Neural progenitor cell (in vitro differentiated cells): ENCODE data around the gene PRG2. TPM values are rescaled to one million over a fixed set of nuclear protein-coding genes. Genes with fewer than 3 reads are reported as not detected.

Experiments
- DNase-seq: peaks from one replicate; pipeline ENCODE4 v3.0.0-alpha.2; 2016; ENCODE audit warnings: low spot score
- H2AFZ ChIP-seq: fragments of 200-600 bp; sonication (generic); replicated peaks from 2 replicates; pipeline ENCODE4 v1.6.1; 2016; ENCODE audit warnings: antibody characterized with exemption
- H3F3A ChIP-seq: fragments of 200-600 bp; sonication (generic); 2 replicates; pipeline ENCODE4 v1.6.1; 2016; ENCODE audit warnings: antibody characterized with exemption, low read depth
- H3K27ac ChIP-seq: fragments of 200-600 bp; sonication (generic); 2 replicates; pipeline ENCODE4 v1.5.1; 2016; ENCODE audit warnings: mild to moderate bottlenecking
- H3K27me3 ChIP-seq: fragments of 200-600 bp; sonication (generic); 2 replicates; pipeline ENCODE4 v1.6.1; 2016; ENCODE audit warnings: mild to moderate bottlenecking, moderate library complexity
- H3K36me3 ChIP-seq: fragments of 200-600 bp; sonication (generic); 2 replicates; pipeline ENCODE4 v1.5.1; 2016
- H3K4me1 ChIP-seq: fragments of 200-600 bp; sonication (generic); 2 replicates; pipeline ENCODE4 v1.6.1; 2016; ENCODE audit warnings: mixed run types
- H3K4me2 ChIP-seq: fragments of 200-600 bp; sonication (generic); 2 replicates; pipeline ENCODE4 v1.6.1; 2016
- H3K4me3 ChIP-seq: fragments of 200-600 bp; sonication (generic); 2 replicates; pipeline ENCODE4 v1.5.1; 2016
- H3K79me2 ChIP-seq: fragments of 200-600 bp; sonication (generic); 2 replicates; pipeline ENCODE4 v1.6.1; 2016; ENCODE audit warnings: low read depth
- H3K9ac ChIP-seq: fragments of 200-600 bp; sonication (generic); 2 replicates; pipeline ENCODE4 v1.6.1; 2016
- H3K9me3 ChIP-seq: fragments of 200-600 bp; sonication (generic); 2 replicates; pipeline ENCODE4 v1.5.1; 2016; ENCODE audit warnings: low read depth
- H4K20me1 ChIP-seq: fragments of 200-600 bp; sonication (generic); 2 replicates; pipeline ENCODE4 v1.6.1; 2016; ENCODE audit warnings: low read depth
- H3K27ac Mint-ChIP-seq: 3 replicates; pipeline ENCODE4 v1.8.0; 2021; ENCODE audit warnings: mixed read lengths
- H3K27me3 Mint-ChIP-seq: 2 replicates; pipeline ENCODE4 v1.8.0; 2022; ENCODE audit warnings: low read depth, mild to moderate bottlenecking, inconsistent platforms, moderate library complexity, mixed read lengths; ENCODE audit not compliant: insufficient read depth
- H3K36me3 Mint-ChIP-seq: 3 replicates; pipeline ENCODE4 v1.8.0; 2021; ENCODE audit warnings: mixed read lengths
- H3K4me1 Mint-ChIP-seq: 3 replicates; pipeline ENCODE4 v1.8.0; 2021; ENCODE audit warnings: mixed read lengths
- H3K4me3 Mint-ChIP-seq: 3 replicates; pipeline ENCODE4 v1.8.0; 2021; ENCODE audit warnings: mild to moderate bottlenecking, moderate library complexity, mixed read lengths
- H3K9me3 Mint-ChIP-seq: 3 replicates; pipeline ENCODE4 v1.8.0; 2020; ENCODE audit warnings: mixed read lengths
- EZH2 ChIP-seq: fragments of 200-600 bp; sonication (generic); IDR thresholded peaks from 2 replicates; pipeline ENCODE4 v1.6.1; 2017; ENCODE audit warnings: antibody characterized with exemption, mild to moderate bottlenecking, moderate library complexity
- EZH2phosphoT487 ChIP-seq: fragments of 200-600 bp; sonication (generic); IDR thresholded peaks from 2 replicates; pipeline ENCODE4 v1.6.1; 2017; ENCODE audit warnings: antibody characterized with exemption
- total RNA-seq: library from RNA; depleted of rRNA; stranded (reverse); fragments of >200 nt; gene quantifications from 2 replicates; pipeline ENCODE4 v1.2.3, GENCODE V29; 2015; ENCODE audit warnings: low replicate concordance
- TF ChIP-seq, protein P1 (sequence below): fragments of 200-600 bp; sonication (generic); IDR thresholded peaks from 2 replicates; pipeline ENCODE4 v1.5.1; 2017; ENCODE audit warnings: antibody characterized with exemption, mild to moderate bottlenecking

Gene PRG2
- total RNA-seq, 1 donor from 2014 or later: not detected

DNA sequence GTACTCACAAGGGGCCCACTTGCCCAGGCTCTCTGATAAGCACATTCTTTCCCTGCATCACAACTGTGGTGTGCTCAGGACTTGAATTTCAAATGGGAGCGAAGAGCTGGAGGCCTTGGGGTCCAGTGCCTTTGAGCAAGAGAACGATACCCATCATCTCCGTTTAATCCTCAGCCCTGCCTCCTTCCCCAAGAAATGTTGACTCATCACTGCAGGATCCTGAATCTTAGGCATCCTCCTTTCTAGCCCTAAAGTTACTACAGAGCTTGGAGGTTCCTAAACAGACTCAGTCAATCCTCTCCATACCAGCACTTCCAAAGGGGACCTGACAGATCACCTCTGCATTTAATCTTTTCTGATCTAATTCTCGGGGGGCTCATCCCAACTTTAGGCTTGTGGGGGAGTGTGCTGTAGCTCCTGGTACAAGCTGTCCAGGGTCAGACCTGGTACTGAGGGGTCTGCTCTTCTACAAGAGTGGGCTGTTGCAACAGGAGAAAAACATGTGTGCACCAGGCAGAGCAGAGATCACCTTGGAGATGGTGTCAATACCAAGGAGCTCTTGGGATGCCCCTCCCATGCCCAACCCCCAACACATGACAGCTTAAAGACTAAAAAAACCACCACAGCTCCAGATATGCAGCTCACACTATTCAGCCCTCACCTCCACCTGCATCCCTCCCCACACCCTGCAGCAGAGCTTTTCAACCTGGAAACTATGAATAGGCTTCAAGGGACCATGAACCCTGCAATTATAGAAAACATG is 3.9 kb upstream of the PRG2 start:
- Histone ChIP-seq H3K79me2 (no peaks in the 10 kb centered on the region), H3F3A (no peaks in the 10 kb centered on the region), H4K20me1 (no peaks in the 10 kb centered on the region), H3K9me3 (no peaks in the 10 kb centered on the region), H3K9ac (no peak overlapping the region), H3K4me1 (no peaks in the 10 kb centered on the region), H2AFZ (no peak overlapping the region), H3K4me3 (no peak overlapping the region), H3K27ac (no peak overlapping the region), H3K4me2 (no peak overlapping the region), H3K36me3 (no peaks in the 10 kb centered on the region), H3K27me3 (peaks cover 25% of the 10 kb centered on the region)
- H3K27ac Mint-ChIP-seq: no peak overlapping the region
- H3K27me3 Mint-ChIP-seq: no peaks in the 10 kb centered on the region
- no peaks in the 10 kb centered on the region for H3K4me1 Mint-ChIP-seq
- H3K4me3 Mint-ChIP-seq: no peak overlapping the region
- DNase-seq: no peak
- TF ChIP-seq EZH2 (no peak), EZH2phosphoT487 (no peak)
- TF ChIP-seq, protein P1, sequence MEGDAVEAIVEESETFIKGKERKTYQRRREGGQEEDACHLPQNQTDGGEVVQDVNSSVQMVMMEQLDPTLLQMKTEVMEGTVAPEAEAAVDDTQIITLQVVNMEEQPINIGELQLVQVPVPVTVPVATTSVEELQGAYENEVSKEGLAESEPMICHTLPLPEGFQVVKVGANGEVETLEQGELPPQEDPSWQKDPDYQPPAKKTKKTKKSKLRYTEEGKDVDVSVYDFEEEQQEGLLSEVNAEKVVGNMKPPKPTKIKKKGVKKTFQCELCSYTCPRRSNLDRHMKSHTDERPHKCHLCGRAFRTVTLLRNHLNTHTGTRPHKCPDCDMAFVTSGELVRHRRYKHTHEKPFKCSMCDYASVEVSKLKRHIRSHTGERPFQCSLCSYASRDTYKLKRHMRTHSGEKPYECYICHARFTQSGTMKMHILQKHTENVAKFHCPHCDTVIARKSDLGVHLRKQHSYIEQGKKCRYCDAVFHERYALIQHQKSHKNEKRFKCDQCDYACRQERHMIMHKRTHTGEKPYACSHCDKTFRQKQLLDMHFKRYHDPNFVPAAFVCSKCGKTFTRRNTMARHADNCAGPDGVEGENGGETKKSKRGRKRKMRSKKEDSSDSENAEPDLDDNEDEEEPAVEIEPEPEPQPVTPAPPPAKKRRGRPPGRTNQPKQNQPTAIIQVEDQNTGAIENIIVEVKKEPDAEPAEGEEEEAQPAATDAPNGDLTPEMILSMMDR: no peak
- no peaks in the 10 kb centered on the region for H3K9me3 Mint-ChIP-seq
- H3K36me3 Mint-ChIP-seq: no peaks in the 10 kb centered on the region

DNA sequence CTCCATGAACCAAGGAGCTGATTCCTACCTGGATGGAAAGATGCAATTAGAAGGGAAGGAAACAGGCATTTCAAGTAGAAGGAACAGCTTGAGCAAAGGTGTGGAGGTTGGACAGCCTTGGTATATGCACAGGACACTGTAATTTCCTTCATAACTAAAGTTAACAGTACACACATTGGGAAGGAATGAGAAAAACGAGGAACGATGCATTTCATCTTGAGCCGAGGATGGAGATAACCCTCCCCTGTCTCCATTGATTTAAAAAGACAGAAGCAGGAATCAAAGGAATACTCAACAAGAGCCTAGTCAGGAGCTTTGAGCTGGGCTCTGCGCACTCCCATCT is 2.3 kb upstream of the PRG2 start:
- no peak overlapping the region for H3K4me3 ChIP-seq
- TF ChIP-seq EZH2phosphoT487: no peak
- TF ChIP-seq, protein P1: no peak
- TF ChIP-seq EZH2: no peak

DNA sequence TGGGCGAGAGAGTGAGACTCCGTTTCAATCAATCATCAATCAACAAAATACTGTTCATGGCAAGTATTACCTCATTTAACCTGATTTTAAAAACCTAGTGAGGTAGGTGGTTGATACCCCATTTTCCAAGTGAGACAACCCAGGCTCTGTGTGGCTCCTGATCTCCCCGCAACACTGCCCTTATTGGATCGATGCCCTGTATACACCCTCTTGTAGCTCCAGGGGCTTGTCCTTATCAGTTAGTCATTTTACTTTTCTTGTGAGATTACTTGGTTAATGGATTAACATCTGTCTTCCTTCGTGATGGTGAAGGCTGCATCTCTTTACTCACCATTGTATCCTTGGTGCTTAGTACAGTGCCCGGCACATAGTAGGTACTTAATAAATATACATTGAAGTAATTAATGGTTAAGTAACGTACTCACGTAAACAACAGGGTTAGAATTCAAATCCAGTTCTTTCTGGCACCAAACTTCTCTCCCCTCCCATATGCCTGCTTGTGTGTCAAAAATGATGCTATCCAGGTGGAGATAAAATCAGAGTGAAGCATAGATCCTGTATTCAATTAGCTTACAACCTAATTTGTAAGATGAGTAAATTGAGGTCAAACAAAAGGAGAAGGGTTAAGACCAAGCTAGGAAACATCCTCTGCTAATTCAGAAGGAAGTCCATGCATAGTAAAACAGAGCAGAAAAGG is 1.8 kb upstream of the PRG2 start:
- H3K4me3 Mint-ChIP-seq: no peak overlapping the region
- Histone ChIP-seq H2AFZ (no peak overlapping the region), H3K4me2 (no peak overlapping the region), H3K79me2 (no peaks in the 10 kb centered on the region), H3K27ac (no peak overlapping the region), H4K20me1 (no peaks in the 10 kb centered on the region), H3K9ac (no peak overlapping the region), H3K9me3 (no peaks in the 10 kb centered on the region), H3K27me3 (peaks cover 29% of the 10 kb centered on the region), H3K4me1 (no peaks in the 10 kb centered on the region), H3K36me3 (no peaks in the 10 kb centered on the region), H3F3A (no peaks in the 10 kb centered on the region), H3K4me3 (no peak overlapping the region)
- TF ChIP-seq EZH2 (no peak), EZH2phosphoT487 (no peak)
- TF ChIP-seq, protein P1: no peak
- no peaks in the 10 kb centered on the region for H3K36me3 Mint-ChIP-seq
- H3K9me3 Mint-ChIP-seq: no peaks in the 10 kb centered on the region
- no peak overlapping the region for H3K27ac Mint-ChIP-seq
- peaks cover 2% of the 10 kb centered on the region for H3K27me3 Mint-ChIP-seq
- no peak for DNase-seq
- H3K4me1 Mint-ChIP-seq: peaks cover under 1% of the 10 kb centered on the region

More for the DNA sequence above, 2.3 kb upstream of the PRG2 start:
- H3K27ac Mint-ChIP-seq: no peak overlapping the region
- H3K9me3 Mint-ChIP-seq: no peaks in the 10 kb centered on the region
- H3F3A ChIP-seq: no peaks in the 10 kb centered on the region
- no peak overlapping the region for H2AFZ ChIP-seq
- no peak overlapping the region for H3K4me2 ChIP-seq
- H3K36me3 Mint-ChIP-seq: no peaks in the 10 kb centered on the region
- no peaks in the 10 kb centered on the region for H4K20me1 ChIP-seq
- no peaks in the 10 kb centered on the region for H3K4me1 ChIP-seq
- no peaks in the 10 kb centered on the region for H3K4me1 Mint-ChIP-seq
- H3K27me3 Mint-ChIP-seq: peaks cover 2% of the 10 kb centered on the region
- H3K9ac ChIP-seq: no peak overlapping the region
- no peak overlapping the region for H3K4me3 Mint-ChIP-seq
- H3K27ac ChIP-seq: no peak overlapping the region
- no peak for DNase-seq
- H3K36me3 ChIP-seq: no peaks in the 10 kb centered on the region
- no peaks in the 10 kb centered on the region for H3K79me2 ChIP-seq
- H3K27me3 ChIP-seq: peaks cover 29% of the 10 kb centered on the region
- no peaks in the 10 kb centered on the region for H3K9me3 ChIP-seq
